HFFc6 (cell line): ENCODE data around the gene TUBGCP5. TPM values are rescaled to one million over a fixed set of nuclear protein-coding genes. Genes with fewer than 3 reads are reported as not detected.

Source experiments
- DNase-seq: peaks from one replicate; pipeline ENCODE4 v3.0.0-alpha.2; 2018
- H3K27ac Mint-ChIP-seq: 2 replicates; pipeline ENCODE4 v1.8.0; 2020; ENCODE audit warnings: mild to moderate bottlenecking, mixed read lengths
- H3K27me3 Mint-ChIP-seq: 2 replicates; pipeline ENCODE4 v1.8.0; 2021; ENCODE audit warnings: mild to moderate bottlenecking, moderate library complexity, mixed read lengths; ENCODE audit not compliant: insufficient read depth
- H3K36me3 Mint-ChIP-seq: 2 replicates; pipeline ENCODE4 v1.8.0; 2021; ENCODE audit warnings: low read depth, mixed read lengths
- H3K4me1 Mint-ChIP-seq: 2 replicates; pipeline ENCODE4 v1.8.0; 2020; ENCODE audit warnings: low read depth, mixed read lengths
- H3K4me3 Mint-ChIP-seq: 2 replicates; pipeline ENCODE4 v1.8.0; 2020; ENCODE audit warnings: mild to moderate bottlenecking, moderate library complexity, mixed read lengths
- H3K9me3 Mint-ChIP-seq: 2 replicates; pipeline ENCODE4 v1.8.0; 2020; ENCODE audit warnings: mild to moderate bottlenecking, mixed read lengths
- total RNA-seq, 6 experiments: library from RNA; stranded (reverse); fragmentation: NEBNext Ultra II Directional; extraction: Animal tissue kit (Norgen Biotek cat#: 25700); gene quantifications; 2 replicates in 1 of 6; 3 replicates in 5 of 6; pipeline ENCODE4 v1.2.3, GENCODE V29; 2021
- TF ChIP-seq, protein P1 (sequence below): fragments of 200-600 bp; sonication (generic); IDR thresholded peaks from 2 replicates; pipeline ENCODE4 v1.5.0; 2021; ENCODE audit warnings: antibody characterized with exemption, mild to moderate bottlenecking

TUBGCP5 gene
- total RNA-seq, 6 experiments from 2014 or later, result 11.7 to 13.8 (median 13.1) TPM

DNA sequence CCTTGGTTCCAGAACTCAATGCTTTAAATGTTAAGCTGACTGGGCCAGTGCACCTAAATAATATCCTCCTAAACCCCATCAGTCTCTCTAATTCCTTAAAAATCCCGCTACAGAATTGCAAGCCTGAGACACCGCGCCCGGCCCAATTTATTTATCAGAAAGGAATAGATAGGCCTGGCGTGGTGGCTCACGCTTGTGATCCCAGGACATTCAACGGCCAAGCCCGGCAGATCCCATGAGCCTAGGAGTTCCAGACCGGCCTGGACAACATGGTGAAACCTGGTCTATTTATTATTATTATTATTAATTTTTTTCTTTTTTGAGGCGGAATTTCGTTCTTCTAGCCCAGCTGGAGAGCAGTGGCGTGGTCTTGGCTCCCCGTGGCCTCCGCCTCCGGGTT is 28.0 kb upstream of the TUBGCP5 start:
- Mint-ChIP-seq H3K4me3 (no peak overlapping the region), H3K36me3 (no peaks in the 10 kb centered on the region), H3K27ac (no peak overlapping the region), H3K4me1 (no peaks in the 10 kb centered on the region), H3K27me3 (peaks cover 3% of the 10 kb centered on the region), H3K9me3 (peaks cover 6% of the 10 kb centered on the region)
- TF ChIP-seq, protein P1, sequence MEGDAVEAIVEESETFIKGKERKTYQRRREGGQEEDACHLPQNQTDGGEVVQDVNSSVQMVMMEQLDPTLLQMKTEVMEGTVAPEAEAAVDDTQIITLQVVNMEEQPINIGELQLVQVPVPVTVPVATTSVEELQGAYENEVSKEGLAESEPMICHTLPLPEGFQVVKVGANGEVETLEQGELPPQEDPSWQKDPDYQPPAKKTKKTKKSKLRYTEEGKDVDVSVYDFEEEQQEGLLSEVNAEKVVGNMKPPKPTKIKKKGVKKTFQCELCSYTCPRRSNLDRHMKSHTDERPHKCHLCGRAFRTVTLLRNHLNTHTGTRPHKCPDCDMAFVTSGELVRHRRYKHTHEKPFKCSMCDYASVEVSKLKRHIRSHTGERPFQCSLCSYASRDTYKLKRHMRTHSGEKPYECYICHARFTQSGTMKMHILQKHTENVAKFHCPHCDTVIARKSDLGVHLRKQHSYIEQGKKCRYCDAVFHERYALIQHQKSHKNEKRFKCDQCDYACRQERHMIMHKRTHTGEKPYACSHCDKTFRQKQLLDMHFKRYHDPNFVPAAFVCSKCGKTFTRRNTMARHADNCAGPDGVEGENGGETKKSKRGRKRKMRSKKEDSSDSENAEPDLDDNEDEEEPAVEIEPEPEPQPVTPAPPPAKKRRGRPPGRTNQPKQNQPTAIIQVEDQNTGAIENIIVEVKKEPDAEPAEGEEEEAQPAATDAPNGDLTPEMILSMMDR, result no peak
- DNase-seq, result no peak

DNA sequence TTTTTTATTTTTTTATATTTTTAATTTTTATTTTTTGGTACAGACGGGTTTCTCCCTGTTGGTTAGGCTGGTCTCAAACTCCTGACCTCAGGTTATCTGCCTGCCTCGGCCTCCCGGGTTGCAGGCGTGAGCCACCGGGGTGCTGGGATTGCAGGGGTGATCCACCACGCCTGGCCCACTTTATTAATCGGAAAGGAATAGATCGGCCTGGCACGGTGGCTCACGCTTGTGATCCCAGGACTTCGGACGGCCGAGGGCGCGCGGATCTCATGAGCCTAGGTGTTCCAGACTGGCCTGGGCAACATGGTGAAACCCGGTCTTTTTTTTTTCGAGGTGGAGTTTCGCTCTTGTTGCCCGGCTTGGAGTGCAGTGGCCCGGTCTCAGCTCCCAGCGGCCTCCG is 26.5 kb upstream of the TUBGCP5 start:
- no peak overlapping the region for H3K27ac Mint-ChIP-seq

DNA sequence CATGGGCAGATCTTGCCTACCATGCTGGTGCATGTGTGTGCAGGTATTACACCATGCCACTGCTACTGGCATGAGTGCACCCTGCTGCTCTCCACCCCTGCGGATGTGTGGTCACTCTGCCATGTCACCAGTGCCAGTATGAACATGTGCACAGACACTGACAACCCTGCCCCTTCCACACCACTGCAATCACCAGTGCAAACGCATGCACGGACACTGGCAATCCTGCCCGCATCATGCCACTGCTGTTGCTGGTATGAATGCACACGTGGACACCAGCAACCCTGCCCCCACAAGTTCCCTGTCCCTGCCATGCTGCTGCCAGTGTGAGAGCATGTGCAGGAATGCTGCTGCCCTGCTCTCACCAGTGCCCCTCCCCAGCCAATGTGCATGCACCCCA is 24.8 kb upstream of the TUBGCP5 start:
- Mint-ChIP-seq H3K27ac (no peak overlapping the region), H3K9me3 (peaks cover 6% of the 10 kb centered on the region), H3K27me3 (peaks cover 3% of the 10 kb centered on the region), H3K36me3 (no peaks in the 10 kb centered on the region), H3K4me1 (no peaks in the 10 kb centered on the region), H3K4me3 (no peak overlapping the region)
- TF ChIP-seq, protein P1, result no peak
- DNase-seq, result no peak

More for the DNA sequence above, 26.5 kb upstream of the TUBGCP5 start:
- Mint-ChIP-seq H3K4me1 (no peaks in the 10 kb centered on the region), H3K9me3 (peaks cover 6% of the 10 kb centered on the region), H3K36me3 (no peaks in the 10 kb centered on the region), H3K27me3 (peaks cover 3% of the 10 kb centered on the region), H3K4me3 (no peak overlapping the region)
- no peak for DNase-seq
- TF ChIP-seq, protein P1, result no peak

DNA sequence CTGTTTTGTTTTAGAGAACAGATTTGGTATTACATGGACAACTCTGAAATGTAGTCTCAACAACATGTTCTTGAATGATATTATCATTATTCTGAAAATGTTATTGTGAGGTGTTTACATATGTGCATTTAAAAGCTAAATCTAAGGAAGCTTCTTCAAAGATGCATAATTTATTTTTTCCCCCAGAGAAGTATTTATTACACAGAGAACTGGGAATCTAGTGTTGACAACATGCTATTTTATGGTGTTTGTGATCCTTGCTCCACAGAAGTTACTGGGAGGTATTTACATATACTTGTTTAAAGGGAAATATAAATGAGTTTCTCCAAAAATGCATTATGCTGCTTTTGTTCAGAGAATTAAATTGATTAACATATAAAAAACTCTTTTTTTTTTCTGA is 18.3 kb upstream of the TUBGCP5 start:
- Mint-ChIP-seq H3K27ac (no peak overlapping the region), H3K4me1 (no peaks in the 10 kb centered on the region), H3K27me3 (no peaks in the 10 kb centered on the region; the same call in 1 of the 2 replicates), H3K9me3 (no peaks in the 10 kb centered on the region), H3K36me3 (no peaks in the 10 kb centered on the region), H3K4me3 (no peak overlapping the region)
- TF ChIP-seq, protein P1, result no peak
- DNase-seq, result no peak

DNA sequence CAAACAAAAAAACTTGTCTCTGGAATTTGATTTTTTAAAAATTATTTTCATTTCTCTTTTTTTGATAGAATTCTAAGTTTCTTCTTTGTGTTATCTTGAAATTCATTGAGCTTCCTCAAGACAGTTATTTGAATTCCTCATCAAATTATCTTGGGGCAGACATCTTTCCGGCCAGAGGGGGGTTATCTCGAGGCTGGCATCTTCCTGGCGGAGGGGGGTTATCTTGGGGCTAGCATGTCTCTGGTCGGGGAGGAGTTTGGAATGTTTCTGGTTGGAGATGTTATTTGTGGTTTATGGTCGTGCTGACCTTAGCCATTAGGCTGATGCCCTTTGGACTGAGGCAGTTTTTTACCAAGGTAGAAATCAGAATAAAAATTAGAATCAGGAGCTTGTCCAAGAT is 15.9 kb upstream of the TUBGCP5 start:
- Mint-ChIP-seq H3K4me3 (no peak overlapping the region), H3K9me3 (no peaks in the 10 kb centered on the region), H3K4me1 (no peaks in the 10 kb centered on the region), H3K36me3 (no peaks in the 10 kb centered on the region), H3K27ac (no peak overlapping the region), H3K27me3 (peaks cover 2% of the 10 kb centered on the region)
- TF ChIP-seq, protein P1, result no peak
- DNase-seq, result no peak

DNA sequence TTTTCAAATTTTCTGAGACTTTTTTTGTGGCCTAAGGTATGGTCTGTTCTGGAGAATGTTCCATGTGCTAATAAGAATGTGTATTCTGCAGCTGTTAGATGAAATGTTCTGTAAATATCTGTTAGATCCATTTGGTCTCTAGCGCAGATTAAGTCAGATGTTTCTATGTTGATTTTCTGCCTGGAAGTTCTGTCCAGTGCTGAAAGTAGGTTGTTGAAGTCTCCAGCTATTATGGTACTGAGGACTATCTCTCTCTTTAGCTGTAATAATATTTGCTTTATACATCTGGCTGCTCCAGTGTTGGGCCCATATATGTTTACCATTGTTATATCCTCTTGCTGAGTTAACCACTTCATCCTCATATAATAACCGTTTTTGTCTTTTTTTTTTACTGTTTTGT is 13.2 kb upstream of the TUBGCP5 start:
- no peak for DNase-seq
- Mint-ChIP-seq H3K4me1 (no peaks in the 10 kb centered on the region), H3K27me3 (peaks cover 2% of the 10 kb centered on the region), H3K4me3 (no peak overlapping the region), H3K9me3 (no peaks in the 10 kb centered on the region), H3K36me3 (no peaks in the 10 kb centered on the region), H3K27ac (no peak overlapping the region)
- TF ChIP-seq, protein P1, result no peak
